IMR-90 (cell line): ENCODE data around the gene ISOC2. TPM values are rescaled to one million over a fixed set of nuclear protein-coding genes. Genes with fewer than 3 reads are reported as not detected.

Source experiments
- ATAC-seq: fragments of 200-7000 bp; cut with Tn5 transposase; 2 replicates; pipeline ENCODE4 v1.9.1; 2020; ENCODE audit warnings: low read depth, mild to moderate bottlenecking, moderate library complexity
- BruUV-seq: library from RNA; stranded (reverse); fragments of 400-500 nt; replicated peaks from 2 replicates; lab custom pipeline; 2021; lab: Mats Ljungman, UMichigan
- CTCF ChIA-PET: fragments of 300-600 bp; formaldehyde crosslinking; extraction: SDS; loops from one replicate; lab custom pipeline; 2021; ENCODE audit warnings: antibody characterized with exemption; lab: Yijun Ruan, JAX
- POLR2A ChIA-PET: fragments of 300-600 bp; sonication (Branson Sonifier 250); formaldehyde crosslinking; loops from one replicate; lab custom pipeline; 2022; ENCODE audit warnings: antibody characterized with exemption; ENCODE audit not compliant: unreplicated experiment; lab: Charles Lee
- DNase-seq: peaks from one replicate; pipeline ENCODE4 v3.0.0; 2013
- H2AFZ ChIP-seq: replicated peaks from 2 replicates; pipeline ENCODE3; 2013; ENCODE audit warnings: low read length, mild to moderate bottlenecking; ENCODE audit not compliant: poor library complexity
- H2AK5ac ChIP-seq: 2 replicates; pipeline ENCODE4 v1.6.1; 2013; ENCODE audit warnings: low read depth, low read length, inconsistent platforms
- H2AK9ac ChIP-seq: replicated peaks from 2 replicates; pipeline ENCODE3; 2013; ENCODE audit warnings: mild to moderate bottlenecking, low read depth, low read length, moderate library complexity; ENCODE audit not compliant: poor library complexity
- H2BK120ac ChIP-seq: 2 replicates; pipeline ENCODE4 v1.6.1; 2013; ENCODE audit warnings: low read depth, low read length, inconsistent platforms
- H2BK15ac ChIP-seq: 3 replicates; pipeline ENCODE4 v1.6.1; 2013; ENCODE audit warnings: low read depth, low read length, inconsistent platforms
- H2BK20ac ChIP-seq: 2 replicates; pipeline ENCODE4 v1.6.1; 2013; ENCODE audit warnings: low read depth, mild to moderate bottlenecking, inconsistent platforms, low read length, moderate library complexity
- H2BK5ac ChIP-seq: 2 replicates; pipeline ENCODE4 v1.6.1; 2013; ENCODE audit warnings: mild to moderate bottlenecking, low read depth, low read length, inconsistent platforms; ENCODE audit not compliant: poor library complexity, severe bottlenecking
- H3K14ac ChIP-seq: replicated peaks from 2 replicates; pipeline ENCODE4 v1.6.1; 2013; ENCODE audit warnings: low read depth, low read length, inconsistent platforms
- H3K18ac ChIP-seq: 2 replicates; pipeline ENCODE4 v1.6.1; 2013; ENCODE audit warnings: low read depth, low read length, control low read depth
- H3K23ac ChIP-seq: 2 replicates; pipeline ENCODE4 v1.6.1; 2013; ENCODE audit warnings: low read depth, low read length, inconsistent platforms
- H3K27ac ChIP-seq: 2 replicates; pipeline ENCODE4 v1.5.1; 2013; ENCODE audit warnings: mild to moderate bottlenecking, control low read depth, low read length; ENCODE audit not compliant: insufficient read depth
- H3K27me3 ChIP-seq: 2 replicates; pipeline ENCODE4 v1.6.1; 2013; ENCODE audit warnings: low read length; ENCODE audit not compliant: control insufficient read depth, insufficient read depth
- H3K36me3 ChIP-seq: 2 replicates; pipeline ENCODE4 v1.6.1; 2013; ENCODE audit warnings: low read length, mixed read lengths; ENCODE audit not compliant: control insufficient read depth, insufficient read depth
- H3K4ac ChIP-seq: 2 replicates; pipeline ENCODE4 v1.6.1; 2013; ENCODE audit warnings: low read depth, low read length, inconsistent platforms
- H3K4me1 ChIP-seq: 2 replicates; pipeline ENCODE4 v1.6.1; 2013; ENCODE audit warnings: low read length, mixed read lengths; ENCODE audit not compliant: control insufficient read depth, insufficient read depth
- H3K4me2 ChIP-seq: 2 replicates; pipeline ENCODE4 v1.6.1; 2013; ENCODE audit warnings: low read depth, mild to moderate bottlenecking, control low read depth, low read length, moderate library complexity
- H3K4me3 ChIP-seq: 2 replicates; pipeline ENCODE4 v1.5.1; 2013; ENCODE audit warnings: low read depth, mild to moderate bottlenecking, control low read depth, low read length, moderate library complexity; ENCODE audit not compliant: insufficient read depth
- H3K56ac ChIP-seq: 2 replicates; pipeline ENCODE4 v1.6.1; 2013; ENCODE audit warnings: low read length, inconsistent platforms; ENCODE audit not compliant: insufficient read depth; ENCODE audit errors: extremely low read depth
- H3K79me1 ChIP-seq, 2 experiments: 2 replicates each; pipeline ENCODE4 v1.6.1; 2013; ENCODE audit warnings: low read length in 2 of 2, inconsistent platforms in 1 of 2, low read depth in 1 of 2
- H3K9ac ChIP-seq: 2 replicates; pipeline ENCODE4 v1.6.1; 2013; ENCODE audit warnings: low read depth, low read length, control low read depth
- H3K9me1 ChIP-seq: 2 replicates; pipeline ENCODE4 v1.6.1; 2013; ENCODE audit warnings: low read length, inconsistent platforms; ENCODE audit not compliant: insufficient read depth
- H3K9me3 ChIP-seq: 2 replicates; pipeline ENCODE4 v1.6.1; 2013; ENCODE audit warnings: low read length; ENCODE audit not compliant: control insufficient read depth, insufficient read depth
- H4K20me1 ChIP-seq: 2 replicates; pipeline ENCODE4 v1.6.1; 2013; ENCODE audit warnings: low read length, inconsistent platforms; ENCODE audit not compliant: insufficient read depth
- H4K5ac ChIP-seq: 2 replicates; pipeline ENCODE4 v1.6.1; 2013; ENCODE audit warnings: mild to moderate bottlenecking, low read depth, low read length, control low read depth
- H4K8ac ChIP-seq, 2 experiments: 2 replicates each; pipeline ENCODE4 v1.6.1; 2013; ENCODE audit warnings: low read depth in 2 of 2, low read length in 2 of 2, control low read depth in 1 of 2, inconsistent platforms in 1 of 2
- H4K91ac ChIP-seq: 2 replicates; pipeline ENCODE4 v1.6.1; 2013; ENCODE audit warnings: low read depth, low read length, inconsistent platforms; ENCODE audit not compliant: insufficient read depth
- CHD1 ChIP-seq: IDR thresholded peaks from 2 replicates; pipeline ENCODE4 v1.6.1; 2012; ENCODE audit warnings: low read depth, low read length, improper control_type of control experiment
- NFE2L2 ChIP-seq: fragments of 150-350 bp; IDR thresholded peaks from 2 replicates; pipeline ENCODE4 v1.6.1; 2016; ENCODE audit warnings: low read depth, mild to moderate bottlenecking, low read length
- POLR2A ChIP-seq: IDR thresholded peaks from 2 replicates; pipeline ENCODE4 v1.6.1; 2012; ENCODE audit warnings: mild to moderate bottlenecking, low read depth, low read length
- WGBS, 2 experiments: methylation state at CpG; one replicate each; pipeline versions ENCODE4 v1.1.5 to v1.1.7; 2013; ENCODE audit warnings: missing lambda C conversion rate in 2 of 2; ENCODE audit not compliant: insufficient read length in 1 of 2; ENCODE audit errors: extremely low coverage in 2 of 2; 5-methylcytosine and 5-hydroxymethylcytosine counted together
- dilution Hi-C: fragments of 300-500 bp; cut with HindIII; formaldehyde crosslinking; loops from one replicate; pipeline ENCODE4 v1.14.3; 2018; ENCODE audit warnings: low sequenced_read_pairs; ENCODE audit not compliant: unreplicated experiment
- in situ Hi-C: fragments of 300-500 bp; cut with MboI; formaldehyde crosslinking; loops from 3 replicates; pipeline ENCODE4 v1.14.3; 2019; ENCODE audit warnings: low sequenced_read_pairs, inconsistent platforms, mixed read lengths
- intact Hi-C: fragments of 100-400 bp; cut with micrococcal nuclease; formaldehyde crosslinking; loops from 2 replicates; pipeline ENCODE4 v1.10.0; 2022
- polyA plus RNA-seq, 3 experiments: library from polyadenylated mRNA; depleted of rRNA; stranded (reverse); fragments of >200 nt; gene quantifications; 2 replicates each; pipeline ENCODE4 v1.2.3, GENCODE V29; 2012; ENCODE audit warnings: low replicate concordance in 1 of 3
- total RNA-seq: library from RNA; depleted of rRNA; stranded (reverse); fragments of >200 nt; gene quantifications from 2 replicates; pipeline ENCODE4 v1.2.3, GENCODE V29; 2012

ISOC2 gene
- total and polyA plus RNA-seq, 2 of the 4 experiments (the other 2 are of a cell fraction): 56.1 to 82.1 TPM

DNA sequence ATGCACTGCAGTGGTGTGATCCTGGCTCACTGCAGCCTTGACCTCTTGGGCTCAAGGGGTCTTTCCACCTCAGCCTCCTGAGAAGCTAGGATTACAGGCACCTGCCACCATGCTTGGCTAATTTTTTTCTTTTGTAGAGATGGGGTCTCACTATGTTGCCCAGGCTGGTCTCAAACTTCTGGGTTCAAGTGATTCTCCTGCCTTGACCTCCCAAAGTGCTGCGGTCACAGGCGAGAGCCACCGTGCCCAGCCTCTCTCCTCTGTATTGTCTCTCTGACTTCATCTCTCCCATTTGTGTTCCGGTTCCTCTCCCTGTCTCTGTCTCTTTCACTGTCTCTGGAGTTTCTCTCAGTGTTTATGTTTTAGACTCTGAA lies 4.8 kb upstream of the ISOC2 start:
- in situ Hi-C loops (no loop called here), dilution Hi-C loops (no loop called here), intact Hi-C loops (no loop called here)
- Histone ChIP-seq H2AFZ (no peak overlapping the region), H3K4me1 (peaks cover 8% of the 10 kb centered on the region), H2BK15ac (no peak overlapping the region), H2AK9ac (no peak overlapping the region), H4K5ac (no peak overlapping the region), H3K56ac (no peak overlapping the region), H3K4ac (no peak overlapping the region), H2AK5ac (no peak overlapping the region), H3K27me3 (no peaks in the 10 kb centered on the region), H3K18ac (no peak overlapping the region), H3K9ac (no peak overlapping the region), H3K9me3 (no peaks in the 10 kb centered on the region), H2BK5ac (no peak overlapping the region), H2BK120ac (no peak overlapping the region), H3K23ac (no peak overlapping the region), H3K9me1 (peaks cover 4% of the 10 kb centered on the region; the same call in 1 of the 2 replicates), H4K91ac (no peak overlapping the region), H3K36me3 (no peaks in the 10 kb centered on the region), H2BK20ac (no peak overlapping the region), H3K79me1 (peaks cover 5 to 7% of the 10 kb centered on the region in 2 experiments; a peak in 3 of 4 replicates), H3K14ac (no peak overlapping the region), H3K27ac (no peak overlapping the region), H4K8ac (no peak overlapping the region), H4K20me1 (no peaks in the 10 kb centered on the region), H3K4me3 (no peak overlapping the region), H3K4me2 (no peak overlapping the region)
- CTCF ChIA-PET: interaction anchor here (1.4 to 2.6 kb wide), 2 partner anchors 38 to 133 kb away, joined by 6 to 24 read pairs; partner anchors contain the start of gene FIZ1
- DNase-seq (no peak), ATAC-seq (no peak)
- no TSS peak for BruUV-seq
- no peak for TF ChIP-seq CHD1
- no peak for TF ChIP-seq POLR2A
- no peak for TF ChIP-seq NFE2L2
- POLR2A ChIA-PET: no interaction called here
- WGBS, 2 experiments: no CpG with 5 or more reads among the region's 4 CpGs
